ENCODE measurements around the gene HRH2.

The HRH2 gene

GRCh38 chr5:175682664-175683063 is 24.8 kb downstream of the HRH2 start:
- no peaks in the 10 kb centered on the region for H3K27me3 ChIP-seq (ENCODE audit: insufficient read depth, poor library complexity, severe bottlenecking)
- no peak overlapping the region for H3K27ac ChIP-seq (replicated peaks)
- no peak overlapping the region for H3K4me3 ChIP-seq (replicated peaks; ENCODE audit: insufficient read depth, low read length)
- DNase-seq (ENCODE audit: low read depth in 1 of 2, low spot score in 1 of 2), result no peak
- TF ChIP-seq GABPA (IDR thresholded peaks at IDR 0.05; ENCODE audit: low read depth) (no peak), SPI1 (IDR thresholded peaks at IDR 0.05; ENCODE audit: borderline replicate concordance, low read depth) (no peak)

DNA sequence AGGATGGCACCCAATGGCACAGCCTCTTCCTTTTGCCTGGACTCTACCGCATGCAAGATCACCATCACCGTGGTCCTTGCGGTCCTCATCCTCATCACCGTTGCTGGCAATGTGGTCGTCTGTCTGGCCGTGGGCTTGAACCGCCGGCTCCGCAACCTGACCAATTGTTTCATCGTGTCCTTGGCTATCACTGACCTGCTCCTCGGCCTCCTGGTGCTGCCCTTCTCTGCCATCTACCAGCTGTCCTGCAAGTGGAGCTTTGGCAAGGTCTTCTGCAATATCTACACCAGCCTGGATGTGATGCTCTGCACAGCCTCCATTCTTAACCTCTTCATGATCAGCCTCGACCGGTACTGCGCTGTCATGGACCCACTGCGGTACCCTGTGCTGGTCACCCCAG is 25.4 kb downstream of the HRH2 start:
- no peak for DNase-seq (ENCODE audit: low read depth in 1 of 2, low spot score in 1 of 2)
- TF ChIP-seq REST (IDR thresholded peaks at IDR 0.05; ENCODE audit: insufficient replicate concordance, low read depth) (no peak), CTCF (IDR thresholded peaks at IDR 0.05; ENCODE audit: insufficient read depth, low read length) (no peak), GABPA (IDR thresholded peaks at IDR 0.05; ENCODE audit: low read depth) (no peak)
- H3K27me3 ChIP-seq (ENCODE audit: insufficient read depth, poor library complexity, severe bottlenecking), result no peaks in the 10 kb centered on the region
- no peak overlapping the region for H3K27ac ChIP-seq (replicated peaks)
- H3K4me3 ChIP-seq (replicated peaks; ENCODE audit: insufficient read depth, low read length), result no peak overlapping the region

- no peak for DNase-seq (ENCODE audit: low read depth in 1 of 2, low spot score in 1 of 2)
- H3K4me3 ChIP-seq (replicated peaks; ENCODE audit: insufficient read depth, low read length), result no peak overlapping the region
- H3K27ac ChIP-seq (replicated peaks), result no peak overlapping the region
- H3K27me3 ChIP-seq (ENCODE audit: insufficient read depth, poor library complexity, severe bottlenecking), result no peaks in the 10 kb centered on the region
- TF ChIP-seq CTCF (IDR thresholded peaks at IDR 0.05; ENCODE audit: insufficient read depth, low read length) (no peak), SPI1 (IDR thresholded peaks at IDR 0.05; ENCODE audit: borderline replicate concordance, low read depth) (no peak), REST (IDR thresholded peaks at IDR 0.05; ENCODE audit: insufficient replicate concordance, low read depth) (no peak), POLR2AphosphoS5 (IDR thresholded peaks at IDR 0.05; ENCODE audit: low read depth) (no peak)
Measured at GRCh38 chr5:175683921-175684320, 26.1 kb downstream of the HRH2 start.

GRCh38 chr5:175684931-175685330 is 27.1 kb downstream of the HRH2 start:
- H3K27ac ChIP-seq (replicated peaks), result no peak overlapping the region
- H3K27me3 ChIP-seq (ENCODE audit: insufficient read depth, poor library complexity, severe bottlenecking), result no peaks in the 10 kb centered on the region
- TF ChIP-seq REST (IDR thresholded peaks at IDR 0.05; ENCODE audit: insufficient replicate concordance, low read depth) (no peak), CTCF (IDR thresholded peaks at IDR 0.05; ENCODE audit: insufficient read depth, low read length) (no peak), SPI1 (IDR thresholded peaks at IDR 0.05; ENCODE audit: borderline replicate concordance, low read depth) (no peak), POLR2AphosphoS5 (IDR thresholded peaks at IDR 0.05; ENCODE audit: low read depth) (no peak), GABPA (IDR thresholded peaks at IDR 0.05; ENCODE audit: low read depth) (no peak)
- no peak overlapping the region for H3K4me3 ChIP-seq (replicated peaks; ENCODE audit: insufficient read depth, low read length)
- no peak for DNase-seq (ENCODE audit: low read depth in 1 of 2, low spot score in 1 of 2)

Measured in HL-60 (cell line).